GM12892 (cell line): ENCODE measurements around the gene PMEPA1.

Experiments
- DNase-seq: peaks from one replicate; pipeline ENCODE4 v3.0.0; 2011; ENCODE audit not compliant: insufficient read length
- FAIRE-seq: peaks from 2 replicates; lab custom pipeline; 2011; peaks lifted over from hg19 to GRCh38; lab: Jason Lieb, UNC
- POLR2A ChIP-seq: IDR thresholded peaks from 2 replicates; pipeline ENCODE4 v1.6.1; 2011; ENCODE audit warnings: low read depth, low read length, control low read depth
- POLR2AphosphoS5 ChIP-seq: IDR thresholded peaks from 2 replicates; pipeline ENCODE4 v1.6.1; 2011; ENCODE audit warnings: low read depth, low read length, control low read depth
- TAF1 ChIP-seq: IDR thresholded peaks from 2 replicates; pipeline ENCODE4 v1.6.1; 2011; ENCODE audit warnings: low read depth, mild to moderate bottlenecking, control low read depth, low read length, borderline replicate concordance

PMEPA1 gene

GRCh38 chr20:57610261-57610952 is 99.4 kb downstream of the PMEPA1 start:
- TF ChIP-seq TAF1, result no peak
- TF ChIP-seq POLR2AphosphoS5, result no peak
- TF ChIP-seq POLR2A, result no peak
- FAIRE-seq (no peak), DNase-seq (no peak)

GRCh38 chr20:57609842-57610167 is 100.0 kb downstream of the PMEPA1 start:
- TF ChIP-seq TAF1, result no peak
- no peak for TF ChIP-seq POLR2A
- no peak for TF ChIP-seq POLR2AphosphoS5
- DNase-seq (no peak), FAIRE-seq (no peak)

DNA sequence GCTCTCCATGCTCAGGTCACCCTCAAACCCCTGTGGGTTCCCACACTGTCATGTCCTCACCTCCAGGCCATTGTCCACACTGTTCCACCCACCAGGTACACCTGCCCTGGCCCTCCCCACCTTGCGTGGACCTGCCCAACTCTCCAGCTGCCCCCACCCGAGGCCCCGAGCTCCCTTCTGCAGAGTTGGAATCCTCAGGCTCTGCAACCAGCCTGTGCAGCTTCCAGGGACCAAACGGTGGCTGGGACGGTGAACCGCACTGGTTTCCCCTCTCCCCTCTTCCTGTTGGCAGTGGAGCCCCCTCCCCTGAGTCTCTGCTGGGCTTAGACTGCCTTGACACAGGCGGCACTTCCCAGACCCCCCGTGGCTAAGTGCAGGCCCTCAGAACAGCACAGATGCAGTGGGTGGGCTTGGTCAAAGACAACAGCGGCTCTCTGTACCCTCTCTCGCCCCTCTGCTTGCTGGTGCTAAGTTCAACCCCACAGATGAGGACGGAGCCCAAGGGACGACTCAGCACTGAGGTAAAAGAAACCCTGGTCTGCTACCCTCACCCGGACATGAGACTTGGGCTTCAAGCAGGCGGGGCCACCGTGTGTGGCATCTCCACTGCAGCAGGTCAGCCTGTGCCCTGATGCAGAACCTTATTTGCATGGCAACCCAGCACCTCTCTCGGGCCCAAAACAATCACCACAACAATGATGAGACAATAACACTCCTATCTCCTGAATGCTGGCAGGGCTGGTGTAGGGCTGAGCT is 100.6 kb downstream of the PMEPA1 start:
- FAIRE-seq (no peak), DNase-seq (no peak)
- TF ChIP-seq POLR2A, result no peak
- no peak for TF ChIP-seq POLR2AphosphoS5
- no peak for TF ChIP-seq TAF1

- FAIRE-seq, result no peak
- TF ChIP-seq TAF1 (no peak), POLR2A (no peak), POLR2AphosphoS5 (no peak)
- no peak for DNase-seq
Measured at GRCh38 chr20:57608516-57608915, 101.3 kb downstream of the PMEPA1 start.

GRCh38 chr20:57605878-57606277 is 103.9 kb downstream of the PMEPA1 start:
- DNase-seq, result no peak
- TF ChIP-seq POLR2AphosphoS5 (no peak), TAF1 (no peak), POLR2A (no peak)
- no peak for FAIRE-seq

DNA sequence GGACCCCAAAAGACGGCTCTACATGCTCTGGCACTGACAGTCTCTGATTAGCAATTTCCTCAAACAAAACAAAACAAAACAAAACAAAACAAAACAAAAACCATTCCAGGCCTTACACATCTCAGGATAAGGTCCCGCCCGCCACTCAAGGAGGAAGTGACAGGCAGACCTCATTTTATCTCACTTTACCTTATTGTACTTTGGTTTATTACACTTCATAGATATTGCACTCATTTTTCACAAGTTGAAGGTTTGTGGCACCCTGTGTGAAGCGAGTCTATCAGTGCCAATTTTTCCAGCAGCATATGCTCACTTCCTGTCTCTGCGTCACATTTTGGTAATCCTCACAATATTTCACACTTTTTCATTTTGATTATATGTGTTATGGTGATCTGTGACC is 104.8 kb downstream of the PMEPA1 start:
- FAIRE-seq (no peak), DNase-seq (no peak)
- TF ChIP-seq TAF1, result no peak
- no peak for TF ChIP-seq POLR2AphosphoS5
- no peak for TF ChIP-seq POLR2A

DNA sequence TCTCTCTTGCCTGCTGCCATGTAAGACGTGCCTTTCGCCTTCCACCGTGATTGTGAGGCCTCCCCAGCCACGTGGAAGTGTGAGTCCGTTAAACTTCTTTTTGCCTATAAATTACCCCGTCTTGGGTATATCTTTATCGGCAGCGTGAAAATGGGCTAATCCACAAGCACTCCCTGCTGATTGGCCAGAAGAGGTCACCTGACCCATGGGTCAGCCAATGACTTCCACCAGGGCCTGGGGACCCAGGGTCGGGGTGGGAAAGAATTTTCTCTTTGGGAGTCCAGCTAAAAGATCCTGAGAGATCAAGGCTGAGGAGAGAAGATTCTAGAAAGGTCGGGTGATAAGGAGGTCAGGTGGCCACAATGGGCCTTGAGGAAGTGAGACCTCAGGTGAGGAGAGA is 106.7 kb downstream of the PMEPA1 start:
- TF ChIP-seq POLR2A, result no peak
- no peak for TF ChIP-seq POLR2AphosphoS5
- TF ChIP-seq TAF1, result no peak
- DNase-seq (no peak), FAIRE-seq (no peak)

DNA sequence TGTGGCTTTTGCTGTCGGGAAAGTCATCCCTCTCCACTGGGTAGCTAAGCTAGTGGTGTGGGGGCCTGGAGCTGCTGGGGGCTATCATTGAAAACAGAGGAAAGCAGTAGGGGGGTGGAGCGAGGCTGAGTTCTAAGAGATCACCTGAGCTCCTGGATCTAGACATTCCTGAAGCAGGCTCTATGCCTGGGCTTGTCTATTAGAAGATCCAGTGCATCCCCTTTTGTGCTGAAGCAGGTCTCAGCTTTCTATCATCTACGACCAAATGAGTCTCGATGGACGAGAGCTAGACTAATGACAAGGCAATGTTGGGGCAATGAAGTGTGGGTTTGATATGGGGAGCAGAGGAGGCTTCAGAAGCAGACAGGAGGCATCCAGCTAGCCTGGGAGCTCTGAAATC is 108.1 kb downstream of the PMEPA1 start:
- no peak for DNase-seq
- TF ChIP-seq TAF1, result no peak
- TF ChIP-seq POLR2A, result no peak
- no peak for TF ChIP-seq POLR2AphosphoS5
- no peak for FAIRE-seq

DNA sequence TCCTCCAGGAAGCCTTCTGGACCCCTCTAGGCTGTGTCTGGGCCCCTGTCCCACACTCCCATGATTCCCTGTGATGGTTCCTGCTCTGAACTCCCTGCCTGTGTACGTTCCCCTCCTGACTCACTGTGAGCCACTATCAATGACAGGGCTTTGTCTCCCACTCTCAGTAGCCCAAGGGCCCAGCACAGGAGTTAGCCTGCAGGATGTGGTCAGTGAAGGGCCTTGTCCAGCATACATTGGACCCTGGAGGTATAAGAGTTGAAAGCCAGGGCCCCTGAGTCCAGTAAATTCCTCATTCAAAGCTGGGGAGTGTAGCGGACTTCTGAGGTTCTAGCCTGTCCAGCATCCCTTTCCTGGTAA is 108.6 kb downstream of the PMEPA1 start:
- DNase-seq, result no peak
- TF ChIP-seq TAF1 (no peak), POLR2A (no peak), POLR2AphosphoS5 (no peak)
- FAIRE-seq, result no peak

DNA sequence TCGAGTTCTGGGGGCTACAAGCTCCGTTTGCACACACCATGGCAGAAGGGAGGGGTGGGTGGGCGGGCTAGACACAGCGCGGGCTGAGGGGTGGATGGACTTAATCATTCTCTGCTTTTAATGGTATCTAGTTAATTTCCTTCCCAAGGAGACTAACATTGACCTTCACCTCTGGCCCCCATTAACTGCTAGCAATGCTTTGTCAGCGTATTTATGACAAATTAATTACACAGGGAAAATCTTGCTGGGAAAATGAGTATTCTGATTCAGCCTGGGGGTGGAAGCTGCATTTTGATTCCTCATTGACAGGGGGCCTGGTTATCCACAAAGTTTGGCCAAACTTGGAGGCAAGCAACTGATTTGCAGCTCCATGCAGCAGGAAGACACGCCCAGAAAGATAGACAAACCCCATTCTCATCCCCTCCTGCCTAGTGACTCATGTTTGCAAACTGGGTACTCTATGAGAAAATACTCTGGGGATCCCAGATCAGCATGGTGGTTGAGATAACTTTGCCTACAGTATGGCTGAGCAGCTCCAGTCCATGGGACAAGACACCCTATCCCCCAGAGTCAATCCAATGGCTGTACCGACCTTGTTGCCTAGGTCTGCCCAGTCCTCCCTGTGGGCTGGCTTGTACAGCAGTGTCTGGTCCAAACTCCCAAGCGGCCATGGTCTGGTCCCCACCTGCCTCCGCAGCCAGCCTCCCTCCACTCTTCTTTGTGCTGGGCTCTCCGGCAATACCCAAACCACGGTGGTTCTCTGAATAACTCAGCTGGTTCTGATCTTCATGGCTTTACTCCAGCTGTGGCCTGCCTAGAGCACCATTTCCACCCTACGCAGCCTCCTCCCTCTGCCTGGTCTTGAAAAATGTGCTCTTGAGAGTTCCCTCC is 109.2 kb downstream of the PMEPA1 start:
- FAIRE-seq (peak; percentile 61), DNase-seq (no peak)
- TF ChIP-seq POLR2A (no peak), POLR2AphosphoS5 (no peak), TAF1 (no peak)

DNA sequence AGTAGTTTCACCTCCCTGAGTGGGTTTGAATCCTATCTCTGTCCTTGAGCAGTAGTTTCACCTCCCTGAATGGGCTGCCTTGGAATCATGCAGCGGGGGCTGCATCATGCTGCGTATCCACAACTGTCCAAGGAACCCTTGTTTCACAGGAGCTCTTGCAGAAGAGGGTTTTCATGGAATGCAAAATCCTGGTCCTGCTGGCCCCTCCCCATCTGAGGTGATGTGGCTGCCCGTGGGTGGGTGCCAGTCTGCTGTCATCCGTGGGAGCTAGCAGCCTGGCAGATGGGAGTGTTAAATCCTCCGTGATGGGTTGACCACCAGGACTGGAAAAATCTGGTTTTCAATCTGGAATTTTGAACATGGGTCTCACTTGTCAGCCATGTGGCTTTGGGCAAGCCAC is 111.3 kb downstream of the PMEPA1 start:
- TF ChIP-seq POLR2A (no peak), TAF1 (no peak), POLR2AphosphoS5 (no peak)
- FAIRE-seq (no peak), DNase-seq (no peak)
